SH-SY5Y (cell line): ENCODE results near the gene TUBAL3.

ENCODE experiments used
- GATA2 ChIP-seq: IDR thresholded peaks from 2 replicates; pipeline ENCODE4 v1.6.1; 2011; ENCODE audit warnings: mild to moderate bottlenecking, low read depth, low read length
- GATA3 ChIP-seq: IDR thresholded peaks from 2 replicates; pipeline ENCODE4 v1.6.1; 2011; ENCODE audit warnings: low read depth, mild to moderate bottlenecking, low read length, moderate library complexity

- no peak for TF ChIP-seq GATA2
- no peak for TF ChIP-seq GATA3
Observed at GRCh38 chr10:5442065-5442989, 37.7 kb upstream of the TUBAL3 start.
